Osteocyte (in vitro differentiated cells): ENCODE results near the gene ARMC10. TPM values are rescaled to one million over a fixed set of nuclear protein-coding genes. Genes with fewer than 3 reads are reported as not detected.
"Not testable (repeated sequence)": the region's sequence is repeated elsewhere in the genome, so short reads cannot be mapped to it uniquely, and the experiment has no call there.

Experiments used
- DNase-seq: peaks from one replicate; pipeline ENCODE4 v3.0.0; 2021; ENCODE audit warnings: mixed read lengths; ENCODE audit not compliant: unreplicated experiment; ENCODE audit errors: extremely low spot score
- H3K27ac Mint-ChIP-seq: one replicate; pipeline ENCODE4 v1.8.0; 2021; ENCODE audit warnings: mild to moderate bottlenecking, mixed read lengths; ENCODE audit not compliant: unreplicated experiment
- H3K27me3 Mint-ChIP-seq: one replicate; pipeline ENCODE4 v1.8.0; 2021; ENCODE audit warnings: mixed read lengths; ENCODE audit not compliant: unreplicated experiment
- H3K36me3 Mint-ChIP-seq: one replicate; pipeline ENCODE4 v1.8.0; 2021; ENCODE audit warnings: mixed read lengths; ENCODE audit not compliant: unreplicated experiment
- H3K4me1 Mint-ChIP-seq: one replicate; pipeline ENCODE4 v1.8.0; 2021; ENCODE audit warnings: mixed read lengths; ENCODE audit not compliant: unreplicated experiment
- H3K4me3 Mint-ChIP-seq: one replicate; pipeline ENCODE4 v1.8.0; 2021; ENCODE audit warnings: mild to moderate bottlenecking, moderate library complexity, mixed read lengths; ENCODE audit not compliant: unreplicated experiment
- H3K9me3 Mint-ChIP-seq: one replicate; pipeline ENCODE4 v1.8.0; 2021; ENCODE audit warnings: mixed read lengths; ENCODE audit not compliant: unreplicated experiment
- total RNA-seq: library from RNA; stranded (reverse); gene quantifications from 2 replicates; pipeline ENCODE4 v1.2.1, GENCODE V29; 2021
- TF ChIP-seq, protein P1 (sequence below): fragments of 200-600 bp; sonication (generic); IDR thresholded peaks from 2 replicates; pipeline ENCODE4 v1.5.0; 2021; ENCODE audit warnings: antibody characterized with exemption, mild to moderate bottlenecking, moderate library complexity

Gene ARMC10
- total RNA-seq, 1 donor from 2014 or later, result 29.3 TPM

DNA sequence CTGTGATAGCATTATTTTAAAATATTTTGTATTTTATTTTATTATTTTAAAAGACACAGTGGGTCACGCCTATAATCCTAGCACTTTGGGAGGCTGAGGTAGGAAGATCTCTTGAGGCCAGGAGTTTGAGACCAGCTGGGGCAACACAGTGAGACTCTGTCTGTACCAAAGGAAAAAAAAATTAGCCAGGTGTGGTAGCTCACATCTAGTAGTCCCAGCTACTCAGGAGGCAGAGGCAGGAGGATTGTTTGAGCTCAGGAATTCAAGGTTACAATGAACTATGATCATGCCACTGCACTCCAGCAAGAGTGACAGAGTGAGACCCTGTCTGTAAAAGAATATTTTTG lies 37.5 kb upstream of the ARMC10 start:
- Mint-ChIP-seq H3K27ac (no peak overlapping the region), H3K27me3 (no peaks in the 10 kb centered on the region), H3K36me3 (peaks cover 4% of the 10 kb centered on the region), H3K4me1 (no peaks in the 10 kb centered on the region), H3K9me3 (peaks cover 10% of the 10 kb centered on the region), H3K4me3 (no peak overlapping the region)
- TF ChIP-seq, protein P1, sequence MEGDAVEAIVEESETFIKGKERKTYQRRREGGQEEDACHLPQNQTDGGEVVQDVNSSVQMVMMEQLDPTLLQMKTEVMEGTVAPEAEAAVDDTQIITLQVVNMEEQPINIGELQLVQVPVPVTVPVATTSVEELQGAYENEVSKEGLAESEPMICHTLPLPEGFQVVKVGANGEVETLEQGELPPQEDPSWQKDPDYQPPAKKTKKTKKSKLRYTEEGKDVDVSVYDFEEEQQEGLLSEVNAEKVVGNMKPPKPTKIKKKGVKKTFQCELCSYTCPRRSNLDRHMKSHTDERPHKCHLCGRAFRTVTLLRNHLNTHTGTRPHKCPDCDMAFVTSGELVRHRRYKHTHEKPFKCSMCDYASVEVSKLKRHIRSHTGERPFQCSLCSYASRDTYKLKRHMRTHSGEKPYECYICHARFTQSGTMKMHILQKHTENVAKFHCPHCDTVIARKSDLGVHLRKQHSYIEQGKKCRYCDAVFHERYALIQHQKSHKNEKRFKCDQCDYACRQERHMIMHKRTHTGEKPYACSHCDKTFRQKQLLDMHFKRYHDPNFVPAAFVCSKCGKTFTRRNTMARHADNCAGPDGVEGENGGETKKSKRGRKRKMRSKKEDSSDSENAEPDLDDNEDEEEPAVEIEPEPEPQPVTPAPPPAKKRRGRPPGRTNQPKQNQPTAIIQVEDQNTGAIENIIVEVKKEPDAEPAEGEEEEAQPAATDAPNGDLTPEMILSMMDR, result no peak
- no peak for DNase-seq

DNA sequence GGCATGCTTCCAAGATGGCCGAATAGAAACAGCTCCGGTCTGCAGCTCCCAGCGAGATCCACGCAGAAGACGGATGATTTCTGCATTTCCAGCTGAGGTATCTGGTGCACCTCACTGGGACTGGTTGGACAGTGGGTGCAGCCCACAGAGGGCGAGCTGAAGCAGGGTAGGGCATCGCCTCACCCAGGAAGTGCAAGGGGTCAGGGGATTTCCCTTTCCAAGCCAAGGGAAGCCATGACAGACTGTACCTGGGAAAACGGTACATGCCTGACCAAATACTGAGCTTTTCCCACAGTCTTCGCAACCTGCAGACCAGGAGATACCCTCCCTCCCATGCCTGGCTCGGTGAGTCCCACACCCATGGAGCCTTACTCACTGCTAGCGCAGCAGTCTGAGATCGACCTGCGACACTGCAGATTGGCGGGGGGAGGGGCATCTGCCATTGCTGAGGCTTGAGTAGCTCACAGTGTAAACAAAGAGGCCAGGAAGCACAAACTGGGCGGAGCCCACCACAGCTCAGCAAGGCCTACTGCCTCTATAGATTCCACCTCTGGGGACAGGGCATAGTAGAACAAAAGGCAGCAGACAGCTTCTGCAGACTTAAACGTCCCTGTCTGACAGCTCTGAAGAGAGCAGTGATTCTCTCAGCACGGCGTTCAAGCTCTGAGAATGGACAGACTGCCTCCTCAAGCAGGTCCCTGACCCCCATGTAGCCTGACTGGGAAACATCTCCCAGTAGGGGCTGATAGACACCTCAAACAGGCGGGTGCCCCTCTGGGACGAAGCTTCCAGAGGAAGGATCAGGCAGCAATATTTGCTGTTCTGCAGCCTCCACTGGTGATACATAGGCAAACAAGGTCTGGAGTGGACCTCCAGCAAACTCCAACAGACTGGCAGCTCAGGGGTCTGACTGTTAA lies 36.9 kb upstream of the ARMC10 start:
- H3K4me1 Mint-ChIP-seq, H3K27ac Mint-ChIP-seq, H3K9me3 Mint-ChIP-seq, H3K36me3 Mint-ChIP-seq, DNase-seq, H3K4me3 Mint-ChIP-seq, H3K27me3 Mint-ChIP-seq: not testable (repeated sequence)

DNA sequence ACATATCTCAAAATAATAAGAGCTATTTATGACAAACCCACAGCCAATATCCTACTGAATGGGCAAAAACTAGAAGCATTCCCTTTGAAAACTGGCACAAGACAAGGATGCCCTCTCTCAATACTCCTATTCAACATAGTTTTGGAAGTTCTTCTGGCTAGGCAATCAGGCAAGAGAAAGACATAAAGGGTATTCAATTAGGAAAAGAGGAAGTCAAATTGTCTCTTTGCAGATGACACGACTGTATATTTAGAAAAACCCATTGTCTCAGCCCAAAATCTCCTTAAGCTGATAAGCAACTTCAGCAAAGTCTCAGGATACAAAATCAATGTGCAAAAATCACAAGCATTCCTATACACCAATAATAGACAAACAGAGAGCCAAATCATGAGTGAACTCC lies 33.1 kb upstream of the ARMC10 start:
- not testable (repeated sequence) for H3K27me3 Mint-ChIP-seq, H3K4me1 Mint-ChIP-seq, H3K27ac Mint-ChIP-seq, DNase-seq, H3K36me3 Mint-ChIP-seq, H3K4me3 Mint-ChIP-seq
- H3K9me3 Mint-ChIP-seq, result peaks cover 20% of the 10 kb centered on the region

DNA sequence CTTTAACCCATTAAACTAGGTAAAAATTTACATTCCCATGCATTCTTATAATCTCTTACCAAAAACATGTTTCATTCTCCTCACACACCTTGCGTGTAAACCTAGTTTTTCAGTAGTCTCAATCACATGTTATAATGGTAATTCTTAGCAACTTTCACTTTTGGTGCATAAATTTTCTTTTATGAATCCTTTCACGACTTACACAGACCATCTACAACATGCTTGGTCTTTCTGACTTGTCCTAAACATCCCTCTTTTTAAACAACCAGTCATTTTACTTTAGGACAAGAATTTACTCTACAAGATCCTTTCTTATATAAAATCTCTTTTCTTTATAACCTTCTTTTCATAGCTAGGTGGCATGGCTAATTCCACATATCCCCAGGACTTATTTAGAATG lies 26.1 kb upstream of the ARMC10 start:
- Mint-ChIP-seq H3K27ac (no peak overlapping the region), H3K9me3 (peaks cover 32% of the 10 kb centered on the region), H3K36me3 (peaks cover 9% of the 10 kb centered on the region), H3K4me1 (no peaks in the 10 kb centered on the region), H3K27me3 (no peaks in the 10 kb centered on the region), H3K4me3 (no peak overlapping the region)
- no peak for DNase-seq
- TF ChIP-seq, protein P1, result no peak

GRCh38 chr7:103051519-103051918 lies 23.4 kb upstream of the ARMC10 start:
- H3K4me3 Mint-ChIP-seq, result no peak overlapping the region
- H3K4me1 Mint-ChIP-seq, result no peaks in the 10 kb centered on the region
- no peak overlapping the region for H3K27ac Mint-ChIP-seq
- DNase-seq, result no peak
- H3K36me3 Mint-ChIP-seq, result peaks cover 9% of the 10 kb centered on the region
- no peaks in the 10 kb centered on the region for H3K27me3 Mint-ChIP-seq
- TF ChIP-seq, protein P1, result no peak
- H3K9me3 Mint-ChIP-seq, result peaks cover 26% of the 10 kb centered on the region

DNA sequence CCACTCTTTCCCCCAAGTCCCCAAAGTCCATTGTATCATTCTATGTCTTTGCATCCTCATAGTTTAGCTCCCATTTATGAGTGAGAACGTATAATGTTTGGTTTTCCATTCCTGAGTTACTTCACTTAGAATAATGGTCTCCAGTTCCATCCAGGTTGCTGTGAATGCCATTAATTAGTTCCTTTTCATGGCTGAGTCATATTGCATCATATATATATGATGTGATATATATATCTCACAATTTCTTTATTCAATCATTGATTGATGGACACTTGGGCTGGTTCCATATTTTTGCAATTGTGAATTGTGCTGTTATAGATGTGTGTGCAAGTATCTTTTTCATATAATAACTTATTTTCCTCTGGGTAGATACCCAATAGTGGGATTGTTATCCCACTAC lies 18.9 kb upstream of the ARMC10 start:
- not testable (repeated sequence) for H3K27me3 Mint-ChIP-seq

More for the DNA sequence above, 18.9 kb upstream of the ARMC10 start:
- H3K4me3 Mint-ChIP-seq, H3K9me3 Mint-ChIP-seq, H3K4me1 Mint-ChIP-seq, H3K27ac Mint-ChIP-seq, H3K36me3 Mint-ChIP-seq, DNase-seq: not testable (repeated sequence)
